Measurements from ENCODE around the gene KRT37.

- TF ChIP-seq CTCF (IDR thresholded peaks at IDR 0.05), result no peak
- no peak for TF ChIP-seq POLR2A (IDR thresholded peaks at IDR 0.05)
- TF ChIP-seq POLR2AphosphoS5 (IDR thresholded peaks at IDR 0.05), result no peak
Measured at GRCh38 chr17:41382394-41382793, 42.0 kb downstream of the KRT37 start.
